ENCODE results near the gene DNAJC1. TPM values are rescaled to one million over a fixed set of nuclear protein-coding genes. Genes with fewer than 3 reads are reported as not detected.

Gene DNAJC1
- total RNA-seq, 2 donors from 2014 or later: 27.4 to 33.8 TPM

- no peak overlapping the region for H3K9ac ChIP-seq (ENCODE audit: low read depth in 2 of 2, low read length in 2 of 2)
- H3K27me3 ChIP-seq: no peaks in the 10 kb centered on the region
- no peak overlapping the region for H3K4me3 ChIP-seq
- no peak for DNase-seq
- no peaks in the 10 kb centered on the region for H3K36me3 ChIP-seq
- H3K4me1 ChIP-seq: no peaks in the 10 kb centered on the region
- H3K9me3 ChIP-seq: no peaks in the 10 kb centered on the region
- no peak overlapping the region for H3K27ac ChIP-seq
- intact Hi-C loops (cut with DNase I): loop anchor here (10.0 kb wide), 2 partner anchors 233 to 593 kb away; no protein-coding TSS in a partner anchor
- TF ChIP-seq CTCF (IDR thresholded peaks at IDR 0.05): no peak
These were observed 11.7 kb downstream of the DNAJC1 start for GRCh38 chr10:21991785-21992184.

DNA sequence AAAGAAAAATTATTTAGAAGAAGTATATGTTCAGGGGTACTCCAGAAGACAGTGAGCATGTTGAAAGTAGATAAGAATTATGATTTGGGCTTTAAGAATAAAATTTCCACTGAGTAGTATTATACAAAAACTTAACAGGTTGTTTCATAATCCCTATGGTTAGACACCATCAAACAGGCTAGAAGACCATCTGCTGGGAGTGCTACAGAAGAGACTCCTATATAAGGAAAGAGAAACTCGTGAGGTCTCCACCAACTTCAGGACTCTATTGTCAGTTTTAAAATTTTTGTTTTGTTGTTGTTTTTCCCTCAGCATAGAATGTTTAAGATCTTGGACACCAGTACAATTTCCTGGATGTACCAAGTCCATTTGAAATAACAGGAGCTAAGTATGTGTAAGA lies 13.1 kb downstream of the DNAJC1 start:
- Histone ChIP-seq H3K9ac (ENCODE audit: low read depth in 2 of 2, low read length in 2 of 2) (no peak overlapping the region), H3K9me3 (no peaks in the 10 kb centered on the region), H3K4me1 (no peaks in the 10 kb centered on the region), H3K4me3 (no peak overlapping the region), H3K27ac (no peak overlapping the region), H3K36me3 (no peaks in the 10 kb centered on the region), H3K27me3 (no peaks in the 10 kb centered on the region)
- DNase-seq: no peak
- intact Hi-C loops (cut with DNase I): loop anchor here (10.0 kb wide), 2 partner anchors 234 to 594 kb away; no protein-coding TSS in a partner anchor
- no peak for TF ChIP-seq CTCF (IDR thresholded peaks at IDR 0.05)

GRCh38 chr10:21989453-21990154 lies 13.9 kb downstream of the DNAJC1 start:
- Histone ChIP-seq H3K36me3 (no peaks in the 10 kb centered on the region), H3K9me3 (no peaks in the 10 kb centered on the region), H3K9ac (ENCODE audit: low read depth in 2 of 2, low read length in 2 of 2) (no peak overlapping the region), H3K4me3 (no peak overlapping the region), H3K4me1 (no peaks in the 10 kb centered on the region), H3K27me3 (no peaks in the 10 kb centered on the region), H3K27ac (no peak overlapping the region)
- peak; percentile 25 for TF ChIP-seq CTCF (IDR thresholded peaks at IDR 0.05)
- DNase-seq: peak; percentile 26
- intact Hi-C loops (cut with DNase I): loop anchor here (10.0 kb wide), 2 partner anchors 235 to 595 kb away; no protein-coding TSS in a partner anchor

GRCh38 chr10:21985541-21985940 lies 18.0 kb downstream of the DNAJC1 start:
- Histone ChIP-seq H3K4me3 (no peak overlapping the region), H3K9me3 (no peaks in the 10 kb centered on the region), H3K36me3 (no peaks in the 10 kb centered on the region), H3K9ac (ENCODE audit: low read depth in 2 of 2, low read length in 2 of 2) (no peak overlapping the region), H3K4me1 (no peaks in the 10 kb centered on the region), H3K27me3 (no peaks in the 10 kb centered on the region), H3K27ac (no peak overlapping the region)
- intact Hi-C loops (cut with DNase I): no loop called here
- no peak for TF ChIP-seq CTCF (IDR thresholded peaks at IDR 0.05)
- DNase-seq: no peak

DNA sequence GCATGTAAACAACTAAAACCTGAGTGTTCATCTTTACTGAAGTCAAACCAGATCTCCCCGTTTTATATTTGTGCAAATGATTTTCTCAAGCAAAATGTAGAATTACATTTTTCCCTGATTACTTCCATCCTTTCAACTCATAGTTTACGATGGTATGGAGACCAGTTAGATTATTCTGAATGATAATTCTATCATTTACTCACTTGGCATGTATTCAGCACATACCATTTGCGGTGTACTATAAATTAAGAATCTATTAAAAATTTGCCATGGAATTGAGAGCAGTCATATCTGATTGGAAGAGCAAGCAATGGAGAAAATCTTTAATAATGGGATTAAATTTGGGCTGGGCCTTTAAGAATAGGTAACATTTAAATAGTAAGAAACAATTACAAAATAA lies 22.4 kb downstream of the DNAJC1 start:
- no peak overlapping the region for H3K9ac ChIP-seq (ENCODE audit: low read depth in 2 of 2, low read length in 2 of 2)
- DNase-seq: no peak
- no peak for TF ChIP-seq CTCF (IDR thresholded peaks at IDR 0.05)
- H3K4me1 ChIP-seq: no peaks in the 10 kb centered on the region
- H3K27ac ChIP-seq: no peak overlapping the region
- H3K4me3 ChIP-seq: no peak overlapping the region
- H3K36me3 ChIP-seq: no peaks in the 10 kb centered on the region
- intact Hi-C loops (cut with DNase I): no loop called here
- H3K27me3 ChIP-seq: no peaks in the 10 kb centered on the region
- no peaks in the 10 kb centered on the region for H3K9me3 ChIP-seq

Data from colonic mucosa (tissue), 4 donors.